Activated CD8-positive, alpha-beta T cell treated with anti-CD3 and anti-CD28 coated beads for 36 hours (primary cell): ENCODE data around the gene CCDC196. TPM values are rescaled to one million over a fixed set of nuclear protein-coding genes. Genes with fewer than 3 reads are reported as not detected.

ENCODE experiments used
- ATAC-seq: fragments of 200-7000 bp; cut with Tn5 transposase; one replicate; pipeline ENCODE4 v1.10.0; 2021; ENCODE audit warnings: mild to moderate bottlenecking, moderate library complexity
- CTCF ChIA-PET: fragments of 350-600 bp; sonication (Branson Sonifier 250); formaldehyde crosslinking; loops from one replicate; lab custom pipeline; 2021; ENCODE audit warnings: antibody characterized with exemption; lab: Charles Lee
- POLR2A ChIA-PET: fragments of 350-600 bp; sonication (Branson Sonifier 250); formaldehyde crosslinking; loops from one replicate; lab custom pipeline; 2021; ENCODE audit warnings: antibody characterized with exemption; lab: Charles Lee
- DNase-seq: peaks from one replicate; pipeline ENCODE4 v3.0.0-alpha.2; 2020
- H3K27ac Mint-ChIP-seq: one replicate; pipeline ENCODE4 v1.8.0; 2021; ENCODE audit warnings: mild to moderate bottlenecking, mixed read lengths
- H3K27me3 Mint-ChIP-seq: one replicate; pipeline ENCODE4 v1.8.0; 2021; ENCODE audit warnings: mixed read lengths
- H3K36me3 Mint-ChIP-seq: one replicate; pipeline ENCODE4 v1.8.0; 2021; ENCODE audit warnings: low read depth, mixed read lengths
- H3K4me1 Mint-ChIP-seq: one replicate; pipeline ENCODE4 v1.8.0; 2021; ENCODE audit warnings: low read depth, mixed read lengths
- H3K4me3 Mint-ChIP-seq: one replicate; pipeline ENCODE4 v1.8.0; 2021; ENCODE audit warnings: mild to moderate bottlenecking, moderate library complexity, mixed read lengths
- H3K9me3 Mint-ChIP-seq: one replicate; pipeline ENCODE4 v1.8.0; 2021; ENCODE audit warnings: mixed read lengths
- intact Hi-C: fragments of 100-400 bp; cut with micrococcal nuclease; formaldehyde crosslinking; loops from one replicate; pipeline ENCODE4 v1.10.0; 2022
- total RNA-seq, 2 experiments: library from RNA; stranded (reverse); gene quantifications; one replicate each; pipeline ENCODE4 v1.2.3, GENCODE V29; 2021
- TF ChIP-seq, protein P1 (sequence below): fragments of 200-600 bp; IDR thresholded peaks from one replicate; pipeline ENCODE4 v1.8.0; 2022; ENCODE audit warnings: antibody characterized with exemption, mild to moderate bottlenecking

The CCDC196 gene
- total RNA-seq, 2 experiments from 2014 or later, result not detected

DNA sequence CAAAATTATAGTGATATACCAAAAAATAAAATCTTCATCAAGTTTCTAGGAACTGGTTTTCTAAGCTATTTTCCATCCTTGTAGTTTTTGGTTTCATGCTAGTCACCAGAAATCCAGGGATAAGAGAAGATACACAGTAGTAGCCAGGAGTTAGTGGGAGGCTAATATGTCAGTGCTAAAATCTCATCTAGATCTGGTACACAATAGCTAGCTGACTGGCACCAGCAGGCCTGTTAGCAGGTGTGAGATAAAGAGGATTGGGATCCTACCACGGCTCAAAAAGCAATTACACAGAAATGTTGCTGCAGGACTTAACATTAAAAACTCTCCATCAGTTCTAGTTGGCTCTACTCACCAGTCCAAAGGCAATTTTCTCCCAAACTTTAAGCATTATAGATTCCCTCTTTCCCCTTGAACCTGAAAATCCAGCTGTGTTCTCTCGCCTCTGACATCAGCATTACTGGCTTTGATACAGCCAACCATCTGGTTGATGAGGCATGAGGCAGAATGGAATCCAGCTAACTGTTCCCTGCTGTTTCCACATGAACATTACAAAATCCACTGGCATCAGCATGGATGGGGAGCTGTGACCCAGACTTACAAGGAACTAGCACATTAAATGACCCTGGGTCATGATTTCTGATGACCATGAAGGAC is 41.8 kb upstream of the CCDC196 start:
- ChIA-PET POLR2A (no interaction called here), CTCF (interaction anchor here (1.1 kb wide), 1 partner anchor 85 kb away, joined by 4 read pairs; no protein-coding TSS in a partner anchor)
- H3K27me3 Mint-ChIP-seq, result no peaks in the 10 kb centered on the region
- no peak overlapping the region for H3K27ac Mint-ChIP-seq
- peaks cover 15% of the 10 kb centered on the region for H3K9me3 Mint-ChIP-seq
- TF ChIP-seq, protein P1, sequence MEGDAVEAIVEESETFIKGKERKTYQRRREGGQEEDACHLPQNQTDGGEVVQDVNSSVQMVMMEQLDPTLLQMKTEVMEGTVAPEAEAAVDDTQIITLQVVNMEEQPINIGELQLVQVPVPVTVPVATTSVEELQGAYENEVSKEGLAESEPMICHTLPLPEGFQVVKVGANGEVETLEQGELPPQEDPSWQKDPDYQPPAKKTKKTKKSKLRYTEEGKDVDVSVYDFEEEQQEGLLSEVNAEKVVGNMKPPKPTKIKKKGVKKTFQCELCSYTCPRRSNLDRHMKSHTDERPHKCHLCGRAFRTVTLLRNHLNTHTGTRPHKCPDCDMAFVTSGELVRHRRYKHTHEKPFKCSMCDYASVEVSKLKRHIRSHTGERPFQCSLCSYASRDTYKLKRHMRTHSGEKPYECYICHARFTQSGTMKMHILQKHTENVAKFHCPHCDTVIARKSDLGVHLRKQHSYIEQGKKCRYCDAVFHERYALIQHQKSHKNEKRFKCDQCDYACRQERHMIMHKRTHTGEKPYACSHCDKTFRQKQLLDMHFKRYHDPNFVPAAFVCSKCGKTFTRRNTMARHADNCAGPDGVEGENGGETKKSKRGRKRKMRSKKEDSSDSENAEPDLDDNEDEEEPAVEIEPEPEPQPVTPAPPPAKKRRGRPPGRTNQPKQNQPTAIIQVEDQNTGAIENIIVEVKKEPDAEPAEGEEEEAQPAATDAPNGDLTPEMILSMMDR, result no peak
- intact Hi-C loops, result no loop called here
- no peak overlapping the region for H3K4me3 Mint-ChIP-seq
- no peak for ATAC-seq
- DNase-seq, result no peak
- H3K4me1 Mint-ChIP-seq, result no peaks in the 10 kb centered on the region
- H3K36me3 Mint-ChIP-seq, result no peaks in the 10 kb centered on the region

DNA sequence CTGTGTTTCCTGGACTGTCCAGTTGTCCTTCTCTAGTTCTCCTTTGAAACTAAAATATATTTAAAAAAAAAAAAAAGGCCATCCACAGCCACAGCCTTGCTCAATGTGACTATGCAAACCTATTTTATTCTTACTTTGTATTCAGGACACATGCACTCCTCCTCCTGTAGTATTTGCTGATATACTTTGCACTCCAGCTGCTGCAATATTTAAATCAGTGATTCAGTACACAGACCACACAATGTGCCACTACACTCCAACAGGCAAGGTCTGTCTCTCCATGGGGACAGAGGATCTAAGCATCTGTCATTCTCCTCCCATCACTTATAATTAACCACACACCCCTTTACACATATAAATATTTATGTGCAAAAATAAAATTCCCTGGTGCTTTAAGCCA is 40.2 kb upstream of the CCDC196 start:
- Mint-ChIP-seq H3K27me3 (no peaks in the 10 kb centered on the region), H3K9me3 (peaks cover under 1% of the 10 kb centered on the region), H3K4me3 (no peak overlapping the region), H3K27ac (no peak overlapping the region), H3K36me3 (no peaks in the 10 kb centered on the region), H3K4me1 (no peaks in the 10 kb centered on the region)
- TF ChIP-seq, protein P1, result no peak
- DNase-seq (no peak), ATAC-seq (no peak)
- ChIA-PET POLR2A (no interaction called here), CTCF (no interaction called here)
- intact Hi-C loops, result no loop called here

DNA sequence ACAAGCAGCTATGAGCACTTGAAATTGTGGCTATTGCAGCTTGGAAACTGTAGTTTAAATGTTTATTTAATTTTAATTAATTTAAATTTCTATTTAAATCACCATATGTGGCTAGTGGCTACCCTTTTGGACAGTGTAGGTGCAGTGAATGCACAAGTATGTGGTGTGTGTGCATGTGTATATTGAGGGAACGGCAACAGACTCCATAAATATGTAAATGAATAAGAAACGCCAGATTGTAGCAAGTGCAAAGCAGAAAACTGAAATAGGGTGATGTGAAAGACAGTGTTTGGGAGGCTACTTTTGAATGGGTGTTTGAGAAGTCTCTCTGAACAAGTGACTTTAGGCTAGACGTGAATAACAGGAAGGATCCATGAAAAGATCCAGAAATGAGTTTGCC is 32.7 kb upstream of the CCDC196 start:
- DNase-seq (no peak), ATAC-seq (no peak)
- ChIA-PET CTCF (no interaction called here), POLR2A (no interaction called here)
- intact Hi-C loops, result no loop called here
- Mint-ChIP-seq H3K27ac (no peak overlapping the region), H3K9me3 (no peaks in the 10 kb centered on the region), H3K36me3 (no peaks in the 10 kb centered on the region), H3K4me3 (no peak overlapping the region), H3K27me3 (no peaks in the 10 kb centered on the region), H3K4me1 (no peaks in the 10 kb centered on the region)
- TF ChIP-seq, protein P1, result no peak

DNA sequence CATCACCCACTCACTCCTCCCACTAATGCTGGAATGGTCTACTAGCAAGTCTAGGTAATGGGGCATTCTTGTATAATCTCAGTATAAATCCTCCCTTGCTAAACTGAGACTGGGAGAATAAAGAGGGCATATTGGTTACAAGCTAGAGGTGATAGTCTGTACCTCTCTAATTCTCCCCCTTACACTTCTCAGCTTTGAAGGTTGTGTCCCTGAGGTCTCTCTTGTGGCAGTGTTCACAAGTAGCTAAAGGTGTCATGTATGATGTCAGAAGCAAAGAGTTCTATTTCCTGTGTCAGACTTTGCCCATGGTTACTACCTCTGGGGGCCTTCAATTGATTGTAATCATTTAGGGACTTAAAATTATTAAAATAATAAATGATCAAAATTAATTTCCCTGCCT is 26.6 kb upstream of the CCDC196 start:
- no peaks in the 10 kb centered on the region for H3K4me1 Mint-ChIP-seq
- no peak for ATAC-seq
- ChIA-PET POLR2A (no interaction called here), CTCF (no interaction called here)
- DNase-seq, result no peak
- H3K36me3 Mint-ChIP-seq, result no peaks in the 10 kb centered on the region
- intact Hi-C loops, result no loop called here
- H3K9me3 Mint-ChIP-seq, result no peaks in the 10 kb centered on the region
- no peak overlapping the region for H3K4me3 Mint-ChIP-seq
- TF ChIP-seq, protein P1, result no peak
- no peaks in the 10 kb centered on the region for H3K27me3 Mint-ChIP-seq
- no peak overlapping the region for H3K27ac Mint-ChIP-seq

DNA sequence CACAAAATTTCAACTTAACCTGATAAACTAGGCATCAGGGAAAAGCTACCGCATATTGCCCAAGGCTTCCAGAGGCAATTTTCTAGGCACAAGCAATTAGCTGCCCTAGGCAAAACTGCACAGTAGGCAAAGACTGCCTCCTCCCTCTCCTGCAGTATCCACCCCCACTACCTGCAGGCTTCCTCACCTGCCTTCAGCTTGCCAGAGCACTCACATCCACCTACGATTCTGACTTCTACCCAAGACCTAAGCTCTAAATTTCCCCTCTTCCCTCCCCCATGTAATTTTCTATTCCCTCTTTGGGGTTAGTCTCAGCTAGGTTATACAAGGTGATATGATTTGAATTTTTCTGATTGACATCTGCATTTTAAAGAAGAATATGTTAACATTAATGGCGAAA is 21.9 kb upstream of the CCDC196 start:
- no peak for ATAC-seq
- Mint-ChIP-seq H3K27me3 (no peaks in the 10 kb centered on the region), H3K27ac (no peak overlapping the region), H3K4me1 (no peaks in the 10 kb centered on the region), H3K36me3 (no peaks in the 10 kb centered on the region), H3K9me3 (peaks cover 2% of the 10 kb centered on the region), H3K4me3 (no peak overlapping the region)
- intact Hi-C loops, result no loop called here
- no peak for DNase-seq
- TF ChIP-seq, protein P1, result no peak
- CTCF ChIA-PET, result no interaction called here
- POLR2A ChIA-PET, result no interaction called here
